ENCODE measurements around the gene ZNF608. TPM values are rescaled to one million over a fixed set of nuclear protein-coding genes. Genes with fewer than 3 reads are reported as not detected.

ZNF608 gene
- total and polyA plus RNA-seq, 11 donors: 3.3 to 26.7 (median 10.1) TPM

DNA sequence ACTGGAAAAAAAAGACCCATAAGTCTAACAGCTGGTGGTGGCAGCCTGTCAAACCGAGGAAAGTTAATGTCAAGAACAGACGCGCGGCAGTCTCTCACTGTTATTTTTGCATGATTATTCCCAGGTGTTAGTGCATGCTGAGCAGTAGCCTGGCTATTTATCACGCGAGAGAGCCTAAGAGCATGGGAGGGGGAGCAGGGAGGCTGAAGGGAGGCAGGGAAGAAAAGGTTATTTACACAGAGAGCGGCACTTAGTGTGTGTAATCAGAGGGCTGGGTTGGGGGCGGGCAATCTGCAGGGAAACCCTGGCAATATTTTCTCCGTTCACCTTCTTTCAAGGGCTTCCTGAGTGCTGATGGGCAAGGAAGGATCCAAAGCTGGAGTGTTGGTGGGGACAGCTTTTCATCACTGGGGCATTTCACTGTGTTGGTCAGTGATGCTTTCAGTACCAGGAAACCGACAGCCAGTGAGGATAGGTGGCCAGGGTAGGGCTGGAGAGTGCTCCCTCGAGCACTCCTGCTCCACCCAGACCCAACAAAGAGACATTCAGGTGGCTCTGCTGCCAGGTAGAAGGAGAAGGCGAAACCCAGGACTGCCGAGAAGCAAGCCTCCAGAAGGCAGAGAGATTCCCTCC is 39.6 kb downstream of the ZNF608 start:
- H3K9me3 ChIP-seq: no peaks in the 10 kb centered on the region
- peak overlapping the region in 7 of 12 donors; percentile 11 to 53 (median 35) for H3K27ac ChIP-seq
- peak in 4 of 5 donors; percentile 61 to 74 (median 66) for DNase-seq
- H3K4me3 ChIP-seq: peak overlapping the region in 8 of 12 donors; percentile 2 to 26 (median 10)
- peaks cover 6 to 78% (median 51%) of the 10 kb centered on the region in 12 donors for H3K4me1 ChIP-seq
- peak; percentile 33 to 74 (median 70) for ATAC-seq
- TF ChIP-seq, protein P1, sequence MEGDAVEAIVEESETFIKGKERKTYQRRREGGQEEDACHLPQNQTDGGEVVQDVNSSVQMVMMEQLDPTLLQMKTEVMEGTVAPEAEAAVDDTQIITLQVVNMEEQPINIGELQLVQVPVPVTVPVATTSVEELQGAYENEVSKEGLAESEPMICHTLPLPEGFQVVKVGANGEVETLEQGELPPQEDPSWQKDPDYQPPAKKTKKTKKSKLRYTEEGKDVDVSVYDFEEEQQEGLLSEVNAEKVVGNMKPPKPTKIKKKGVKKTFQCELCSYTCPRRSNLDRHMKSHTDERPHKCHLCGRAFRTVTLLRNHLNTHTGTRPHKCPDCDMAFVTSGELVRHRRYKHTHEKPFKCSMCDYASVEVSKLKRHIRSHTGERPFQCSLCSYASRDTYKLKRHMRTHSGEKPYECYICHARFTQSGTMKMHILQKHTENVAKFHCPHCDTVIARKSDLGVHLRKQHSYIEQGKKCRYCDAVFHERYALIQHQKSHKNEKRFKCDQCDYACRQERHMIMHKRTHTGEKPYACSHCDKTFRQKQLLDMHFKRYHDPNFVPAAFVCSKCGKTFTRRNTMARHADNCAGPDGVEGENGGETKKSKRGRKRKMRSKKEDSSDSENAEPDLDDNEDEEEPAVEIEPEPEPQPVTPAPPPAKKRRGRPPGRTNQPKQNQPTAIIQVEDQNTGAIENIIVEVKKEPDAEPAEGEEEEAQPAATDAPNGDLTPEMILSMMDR (IDR thresholded peaks at IDR 0.05): no peak
- TF ChIP-seq POLR2A (IDR thresholded peaks at IDR 0.05): no peak
- no peaks in the 10 kb centered on the region for H3K36me3 ChIP-seq
- H3K27me3 ChIP-seq: no peaks in the 10 kb centered on the region
- 15 to 23% (median 18%) methylated on average over 13 of the region's 13 CpGs for WGBS, 4 donors
- intact Hi-C loops (cut with DNase I): loop anchor here in 5 of 10 donors (5.0 kb wide), 4 partner anchors 35 to 55 kb away; partner anchors contain the start of gene ZNF608 (in 2 of the 5)

DNA sequence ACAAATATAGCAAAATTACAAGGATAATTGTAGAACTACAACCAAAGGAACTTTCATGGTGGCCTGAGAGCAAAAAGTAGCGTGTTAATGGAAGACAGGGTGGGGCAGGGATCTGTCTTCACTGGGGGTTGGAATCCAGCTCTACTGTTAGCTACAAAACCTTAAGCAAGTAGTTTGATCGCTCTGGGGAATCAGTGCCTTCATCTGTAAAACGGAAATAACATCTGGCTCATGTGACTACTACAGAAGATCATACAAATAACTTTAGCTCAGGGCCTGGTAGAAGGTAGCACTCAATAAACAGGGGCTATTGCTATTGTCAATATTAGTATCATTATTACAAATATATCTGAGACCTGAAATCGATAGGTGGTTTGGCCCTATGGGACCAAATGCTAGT is 40.4 kb downstream of the ZNF608 start:
- Histone ChIP-seq H3K4me1 (peaks cover 6 to 78% (median 51%) of the 10 kb centered on the region in 12 donors), H3K4me3 (no peak overlapping the region), H3K36me3 (no peaks in the 10 kb centered on the region), H3K9me3 (no peaks in the 10 kb centered on the region), H3K27ac (peak overlapping the region in 3 of 12 donors; percentile 36 to 53 (median 39)), H3K27me3 (no peaks in the 10 kb centered on the region)
- no peak for TF ChIP-seq POLR2A (IDR thresholded peaks at IDR 0.05)
- TF ChIP-seq, protein P1 (IDR thresholded peaks at IDR 0.05): no peak
- no peak for DNase-seq
- intact Hi-C loops (cut with DNase I): loop anchor here in 5 of 10 donors (5.0 kb wide), 4 partner anchors 36 to 54 kb away; partner anchors contain the start of gene ZNF608 (in 2 of the 5)
- ATAC-seq: no peak
- WGBS, 4 donors: 65 to 74% (median 68%) methylated on average over 4 of the region's 4 CpGs

DNA sequence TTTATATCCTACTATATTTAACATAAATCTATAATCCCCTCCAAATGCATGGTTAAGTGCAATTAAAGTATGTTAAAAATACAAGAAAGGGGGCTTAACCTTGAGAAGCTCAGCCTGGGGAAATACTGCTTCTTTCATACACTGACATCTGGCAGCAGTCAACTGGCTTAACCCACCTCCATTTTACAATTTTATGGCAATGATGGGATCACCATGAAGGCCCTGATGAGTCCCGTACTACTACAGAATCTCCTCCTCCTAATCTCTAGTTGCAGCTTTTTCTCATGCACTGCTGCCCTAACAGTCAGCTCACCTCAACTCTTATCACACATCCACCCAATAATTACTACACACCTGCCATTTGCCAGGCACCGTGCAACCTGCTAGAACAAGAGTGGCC is 40.9 kb downstream of the ZNF608 start:
- intact Hi-C loops (cut with DNase I): loop anchor here in 5 of 10 donors (5.0 kb wide), 4 partner anchors 37 to 53 kb away; partner anchors contain the start of gene ZNF608 (in 2 of the 5)
- 93 to 99% (median 97%) methylated on average over 2 of the region's 2 CpGs for WGBS, 4 donors
- H3K4me1 ChIP-seq: peaks cover 6 to 74% (median 51%) of the 10 kb centered on the region in 12 donors
- H3K4me3 ChIP-seq: no peak overlapping the region
- peaks cover 0 to 1% (median 0%) of the 10 kb centered on the region in 9 donors for H3K36me3 ChIP-seq
- H3K27ac ChIP-seq: no peak overlapping the region
- no peaks in the 10 kb centered on the region for H3K27me3 ChIP-seq
- no peaks in the 10 kb centered on the region for H3K9me3 ChIP-seq
- ATAC-seq (no peak), DNase-seq (no peak)
- no peak for TF ChIP-seq POLR2A (IDR thresholded peaks at IDR 0.05)
- TF ChIP-seq, protein P1 (IDR thresholded peaks at IDR 0.05): no peak

DNA sequence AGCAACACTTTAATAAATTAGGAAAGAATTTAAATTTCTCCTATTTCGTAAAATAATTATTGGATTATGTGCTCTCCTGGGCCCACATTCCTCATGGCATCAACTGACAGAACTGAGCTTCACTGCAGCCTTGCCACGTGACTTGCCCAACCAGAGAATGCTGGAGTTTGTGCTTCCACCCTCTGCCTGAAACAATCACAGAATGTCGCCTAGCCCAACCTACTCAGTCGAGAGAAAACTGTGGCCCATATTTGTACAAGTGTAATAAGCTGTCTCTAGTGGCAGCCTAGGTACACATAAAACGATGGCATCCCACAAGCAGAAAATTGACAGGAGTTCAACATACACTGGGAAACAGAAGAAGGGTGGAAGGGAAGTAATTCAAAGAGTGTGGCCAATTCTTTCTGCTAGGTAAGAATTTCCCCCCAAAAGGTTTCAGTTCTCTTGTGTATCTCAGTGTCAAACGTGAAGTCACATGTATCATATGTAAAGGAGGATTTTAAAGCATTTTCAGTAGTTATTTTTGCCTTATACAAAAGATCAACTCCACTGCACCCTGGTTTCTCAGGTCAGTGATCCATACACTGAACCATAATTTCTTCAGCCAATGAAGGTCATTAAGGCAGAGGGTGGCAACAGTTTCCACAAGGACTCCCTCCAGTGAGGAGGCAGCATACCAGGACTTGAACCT is 41.7 kb downstream of the ZNF608 start:
- Histone ChIP-seq H3K27ac (peak overlapping the region in 1 of 12 donors; percentile 55), H3K4me3 (no peak overlapping the region), H3K27me3 (no peaks in the 10 kb centered on the region), H3K4me1 (peaks cover 6 to 71% (median 50%) of the 10 kb centered on the region in 12 donors), H3K36me3 (peaks cover 0 to 4% (median 0%) of the 10 kb centered on the region in 9 donors), H3K9me3 (no peaks in the 10 kb centered on the region)
- ATAC-seq: no peak
- WGBS, 4 donors: 85 to 88% (median 87%) methylated on average over 6 of the region's 6 CpGs
- DNase-seq: no peak
- intact Hi-C loops (cut with DNase I): loop anchor here in 5 of 10 donors (5.0 kb wide), 4 partner anchors 38 to 52 kb away; partner anchors contain the start of gene ZNF608 (in 2 of the 5)
- no peak for TF ChIP-seq POLR2A (IDR thresholded peaks at IDR 0.05)
- TF ChIP-seq, protein P1 (IDR thresholded peaks at IDR 0.05): no peak
